Stimulated activated CD4-positive, alpha-beta T cell treated with anti-CD3 and anti-CD28 coated beads, Interleukin-15, amount 100 ng/mL, for 1 hour (primary cell): ENCODE measurements around the gene SERPINI1.

Experiments
- DNase-seq, 2 donors: peaks; one replicate each; pipeline ENCODE4 v3.0.0-alpha.2; 2020; ENCODE audit warnings: low read depth in 1 of 2, low spot score in 1 of 2

Gene SERPINI1

GRCh38 chr3:167734498-167735232 lies 856 bp upstream of the SERPINI1 start, which contains the start of gene PDCD10:
Gene PDCD10 (minus strand): TSS chr3:167734892. CDS start chr3:167720157, 14,735 bp downstream.
- DNase-seq, result peak; percentile 87 to 91

DNA sequence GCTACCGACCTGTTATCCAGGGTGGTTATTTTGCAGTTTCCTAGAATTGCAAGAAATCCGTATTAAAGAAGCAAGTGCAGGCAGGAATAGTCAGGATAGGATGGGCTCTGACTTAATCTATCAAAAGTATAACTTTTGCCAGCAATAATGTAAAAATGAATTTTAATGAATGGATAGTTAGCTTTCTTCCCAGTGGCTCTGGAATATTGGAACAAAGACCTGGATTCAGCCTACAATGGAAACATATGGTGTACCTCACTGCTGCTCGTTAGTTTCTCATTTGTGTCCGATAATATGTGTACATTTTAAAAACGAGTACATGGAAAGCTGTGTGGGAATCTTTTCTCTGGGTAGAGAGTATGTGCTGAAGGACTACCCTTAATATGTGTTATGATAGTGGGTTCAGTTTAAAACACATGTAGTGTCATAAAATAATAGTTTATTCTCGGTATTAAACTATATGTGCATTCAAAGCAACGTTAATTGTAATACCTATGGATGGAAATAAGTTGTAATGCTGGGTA lies 805 bp downstream of the SERPINI1 start:
- no peak for DNase-seq

DNA sequence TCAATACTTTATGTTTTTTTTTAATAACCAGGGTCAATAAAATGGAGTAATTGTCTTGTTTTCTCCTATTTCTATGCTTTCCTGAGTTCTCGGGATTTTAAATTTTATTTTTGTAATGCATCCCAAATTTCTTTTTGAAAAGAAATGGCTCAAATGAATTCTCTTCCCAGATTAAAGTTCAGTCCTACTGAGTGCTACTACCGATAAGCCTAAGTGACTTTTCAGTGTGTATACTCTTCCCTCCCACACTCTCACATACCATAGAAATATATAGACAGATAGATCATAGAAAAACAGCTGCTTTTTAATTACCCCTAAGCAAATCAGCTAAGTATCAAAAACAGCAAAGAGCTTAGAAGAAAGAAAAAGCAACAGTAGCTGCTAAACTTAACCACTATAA lies 1.5 kb downstream of the SERPINI1 start:
- no peak for DNase-seq

GRCh38 chr3:167738037-167738436 lies 2.5 kb downstream of the SERPINI1 start:
- DNase-seq, result no peak

DNA sequence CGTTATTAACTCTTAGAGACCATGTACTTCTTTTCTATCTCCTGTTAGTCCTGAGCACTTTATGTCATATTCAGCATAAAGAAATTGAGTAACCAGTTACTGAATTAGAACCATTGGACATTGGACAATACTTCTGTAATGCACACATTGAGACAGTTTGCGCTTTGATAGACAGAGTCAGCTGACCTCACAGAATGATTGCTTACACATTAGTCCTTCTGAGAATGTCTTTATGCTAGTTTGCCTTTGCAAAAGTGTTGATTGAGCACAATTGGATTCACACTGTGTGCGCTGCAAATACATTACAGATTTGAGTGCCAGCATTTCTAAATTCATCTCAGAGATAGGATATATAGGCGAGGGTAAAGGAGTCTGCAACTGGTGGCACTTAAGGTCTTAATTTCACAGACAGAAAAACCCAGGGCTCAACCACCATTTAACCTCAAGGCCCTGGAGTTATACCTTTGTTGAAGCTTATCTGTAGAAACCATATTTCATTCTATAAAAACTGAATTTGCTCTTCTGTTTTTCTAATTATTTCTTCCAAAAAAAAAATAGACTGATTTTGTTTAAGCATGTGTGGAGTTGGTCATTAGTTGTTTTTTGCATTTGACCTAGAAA lies 3.8 kb downstream of the SERPINI1 start:
- DNase-seq, result no peak

DNA sequence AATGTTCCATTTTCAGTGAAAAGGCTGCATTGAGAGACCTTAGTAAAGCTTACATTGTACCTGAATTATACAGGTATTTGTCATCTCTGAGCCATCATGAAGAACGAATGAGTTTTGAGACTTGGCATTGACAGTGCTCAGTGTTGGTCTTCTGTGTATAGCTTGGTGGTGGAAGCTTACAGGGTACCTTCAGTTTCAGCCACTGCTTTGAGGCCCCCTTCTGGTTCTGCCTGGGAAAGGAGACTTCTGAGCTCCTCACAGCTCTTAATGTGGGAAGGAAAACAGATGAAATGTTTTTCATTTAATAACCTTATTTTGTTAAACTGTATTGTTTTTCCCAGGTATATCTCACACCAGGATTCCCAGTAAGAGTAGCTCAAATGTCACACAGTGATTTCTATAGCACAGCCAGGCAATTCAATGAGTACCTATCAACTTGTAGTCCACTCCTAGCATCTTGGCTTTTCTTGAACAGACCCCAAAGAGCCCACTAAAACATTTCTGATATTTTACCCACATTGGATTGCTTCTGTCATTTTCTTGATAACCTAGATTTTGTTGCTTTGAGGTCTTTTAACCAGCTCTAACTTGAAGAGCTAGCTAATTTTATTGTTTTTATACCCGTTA lies 5.6 kb downstream of the SERPINI1 start:
- DNase-seq, result peak in 1 of 2 donors; percentile 2

- DNase-seq, result no peak
Observed at GRCh38 chr3:167742338-167742737, 6.8 kb downstream of the SERPINI1 start.

- DNase-seq, result no peak
Observed at GRCh38 chr3:167743799-167744198, 8.3 kb downstream of the SERPINI1 start.

DNA sequence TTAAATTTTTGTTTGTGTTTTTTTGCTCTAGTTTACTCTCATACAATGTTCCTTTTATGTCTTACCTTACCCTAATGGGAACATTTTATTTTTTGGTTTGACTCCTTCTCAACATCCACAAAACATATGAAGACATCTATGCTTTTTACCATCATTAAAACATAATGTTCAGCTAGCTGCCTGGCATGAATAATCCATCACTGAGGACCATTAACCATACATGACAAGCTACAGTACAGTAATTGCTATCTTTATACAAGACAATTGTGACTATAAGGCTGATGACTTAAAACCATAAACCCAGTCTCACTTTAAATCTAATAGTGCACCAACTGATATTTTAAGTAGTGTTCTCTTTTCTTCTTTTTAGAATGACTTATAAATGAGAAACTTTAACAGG lies 13.7 kb downstream of the SERPINI1 start:
- no peak for DNase-seq

DNA sequence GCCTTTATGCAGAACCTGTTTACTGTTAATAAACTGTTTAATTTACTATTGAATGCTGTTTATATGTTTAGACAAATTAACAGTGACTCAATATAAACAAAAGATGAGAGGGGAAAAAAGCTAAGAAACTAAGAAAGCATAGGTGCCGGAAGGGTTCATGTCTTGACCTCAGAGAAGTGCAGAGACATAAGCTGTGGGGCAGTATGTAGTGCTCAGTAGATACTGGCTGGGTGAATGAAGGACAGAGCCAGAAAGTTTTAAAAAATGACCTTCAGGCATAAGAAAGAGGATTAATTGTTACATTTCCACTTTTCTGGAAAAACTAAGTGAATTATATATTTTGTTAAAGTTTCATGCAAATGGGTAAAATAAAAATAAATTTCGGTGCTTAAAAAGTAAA lies 14.2 kb downstream of the SERPINI1 start:
- no peak for DNase-seq

GRCh38 chr3:167750272-167750971 lies 14.9 kb downstream of the SERPINI1 start:
- no peak for DNase-seq

GRCh38 chr3:167754049-167754448 lies 18.5 kb downstream of the SERPINI1 start:
- DNase-seq, result no peak

DNA sequence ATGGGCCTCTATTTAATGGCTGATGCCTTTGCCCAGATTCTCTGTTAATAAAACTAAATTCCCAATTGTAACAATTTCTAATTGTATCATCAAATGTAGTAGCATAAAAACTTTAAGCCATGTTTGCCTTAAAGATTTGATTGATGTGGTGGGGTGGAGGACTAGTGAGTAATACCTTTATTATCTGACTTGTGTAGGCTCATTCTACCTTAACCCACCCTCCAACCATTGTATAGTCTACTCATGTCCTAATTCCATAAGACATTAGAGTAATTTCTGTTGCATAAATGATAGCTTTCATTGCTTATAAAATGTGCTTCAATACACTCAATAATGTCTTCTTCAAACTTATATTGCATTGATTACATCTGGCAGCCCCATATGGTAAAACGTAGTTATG lies 25.8 kb downstream of the SERPINI1 start:
- DNase-seq, result no peak

DNA sequence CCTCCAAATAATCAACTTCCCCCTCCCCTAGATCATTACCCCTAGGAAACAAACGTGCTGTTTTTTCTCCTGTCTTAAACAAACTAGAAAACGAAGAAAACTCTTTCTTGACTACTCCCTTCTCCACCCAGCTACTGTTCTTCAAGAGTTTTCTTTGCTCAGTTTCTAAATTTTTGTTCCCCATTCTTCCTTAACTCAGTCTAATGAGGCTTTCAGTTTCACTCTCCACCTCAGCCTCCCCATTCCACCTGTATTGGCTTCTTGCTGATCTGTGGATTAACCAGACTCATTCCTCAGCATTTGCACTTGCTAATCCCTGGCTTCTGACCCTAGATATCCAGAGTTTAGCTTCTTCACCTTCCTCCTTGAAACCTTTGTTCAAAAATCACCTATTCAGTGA lies 26.8 kb downstream of the SERPINI1 start:
- no peak for DNase-seq

DNA sequence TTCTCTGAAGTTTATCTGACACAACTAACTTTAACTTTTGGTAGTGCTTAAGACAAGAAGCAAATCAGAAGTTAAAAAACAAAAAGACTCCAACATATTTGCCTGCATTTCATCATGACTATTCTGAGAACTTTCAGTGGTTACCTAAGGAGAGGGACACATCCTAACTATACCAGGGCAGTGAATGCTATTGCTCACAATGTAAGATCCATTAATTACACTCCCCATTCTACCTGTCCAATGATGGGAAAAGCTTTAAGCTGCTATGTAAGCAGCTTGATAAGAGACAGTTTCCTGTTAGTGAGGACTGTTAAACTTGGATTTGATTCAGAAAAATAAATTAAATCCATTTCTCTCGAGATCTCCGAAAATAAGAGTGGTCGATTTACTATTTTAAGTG lies 37.5 kb downstream of the SERPINI1 start:
- DNase-seq, result no peak

GRCh38 chr3:167773584-167773983 lies 38.1 kb downstream of the SERPINI1 start:
- DNase-seq, result no peak

GRCh38 chr3:167776066-167776685 lies 40.7 kb downstream of the SERPINI1 start:
- no peak for DNase-seq

DNA sequence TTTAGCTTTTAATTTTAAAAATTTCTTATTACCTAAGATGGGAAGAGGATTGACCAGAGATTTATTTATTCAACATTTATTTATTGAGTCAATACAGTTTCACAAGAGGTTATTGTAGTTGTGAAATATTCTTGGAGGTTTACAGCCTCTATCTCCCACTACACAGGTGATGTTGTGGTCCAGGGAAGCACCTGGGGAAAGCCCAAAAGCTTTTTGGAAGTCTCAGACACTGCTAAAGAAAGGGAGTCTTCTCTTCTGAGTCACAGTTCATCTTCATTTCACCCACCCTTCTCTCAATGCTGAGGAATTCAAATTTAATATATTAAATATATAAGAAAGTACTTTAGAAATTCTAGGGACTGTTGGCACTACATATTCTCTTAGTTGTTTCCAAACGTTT lies 41.8 kb downstream of the SERPINI1 start:
- no peak for DNase-seq

DNA sequence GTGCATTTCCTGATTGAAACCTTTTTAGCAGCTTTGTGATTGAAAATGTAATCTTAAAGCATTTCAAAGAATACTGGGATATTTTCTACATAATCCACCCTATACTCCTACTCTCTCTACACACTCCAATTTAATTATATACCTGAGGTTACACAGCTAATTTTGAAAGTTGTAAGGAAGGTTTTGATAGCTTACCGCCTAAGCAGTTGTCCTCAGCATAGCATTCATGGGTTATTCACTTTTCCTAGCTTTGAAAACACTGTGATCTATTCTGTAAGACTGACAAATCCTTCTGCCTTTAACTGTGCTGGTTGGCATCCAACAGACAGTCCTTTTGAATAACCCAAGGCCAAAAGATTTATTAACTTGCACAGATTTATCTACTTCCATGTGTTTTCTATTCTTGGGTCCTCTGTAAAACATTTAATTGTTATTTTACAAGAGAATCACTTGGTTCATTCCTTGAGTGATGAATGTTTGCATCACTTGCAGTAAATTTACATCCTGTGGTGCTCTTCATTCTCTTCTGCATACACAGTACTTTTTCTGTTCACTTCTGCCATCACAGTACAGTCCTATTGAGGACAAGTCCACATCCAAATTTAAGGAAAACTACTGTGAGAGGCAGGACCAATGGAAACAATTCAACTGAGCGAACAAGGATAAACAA lies 44.8 kb downstream of the SERPINI1 start:
- DNase-seq, result no peak

DNA sequence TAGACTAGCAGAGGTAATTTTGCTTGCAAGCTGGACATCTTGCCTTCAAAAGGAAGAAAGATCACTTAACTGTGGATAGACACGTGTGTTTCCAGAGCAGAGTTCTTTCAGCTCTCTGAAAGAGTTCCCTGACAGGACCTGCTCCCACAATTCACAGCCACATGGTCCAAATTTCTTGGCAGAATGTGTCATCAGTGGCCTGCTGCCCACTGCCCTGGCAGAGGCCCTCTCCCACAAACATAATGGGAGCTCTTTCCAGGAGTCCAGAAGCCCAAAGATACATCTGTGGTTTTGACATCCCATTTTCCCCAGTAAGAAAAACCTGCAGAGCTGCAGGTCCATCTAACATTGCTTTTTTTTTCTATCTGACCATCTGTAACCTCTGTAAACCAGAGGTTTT lies 48.3 kb downstream of the SERPINI1 start:
- DNase-seq, result no peak

DNA sequence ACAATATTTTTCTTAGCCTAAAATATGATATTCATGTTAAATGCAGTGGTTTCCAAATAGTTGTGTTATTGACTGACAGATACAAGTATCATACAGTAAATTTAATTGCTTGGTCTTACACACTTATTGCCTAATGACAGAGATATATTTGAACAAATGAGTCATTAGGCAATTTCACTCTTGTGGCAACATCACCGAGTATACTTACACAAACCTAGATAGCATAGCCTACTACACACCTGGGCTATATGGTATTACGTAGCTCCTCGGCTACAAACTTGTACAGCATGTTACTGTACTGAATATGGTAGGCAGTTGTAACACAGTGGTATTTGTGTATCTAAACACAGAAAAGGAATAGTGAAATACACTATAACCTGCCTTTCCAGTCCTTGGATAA lies 50.3 kb downstream of the SERPINI1 start:
- DNase-seq, result no peak
